IPS-15b (cell line): ENCODE data around the gene CATSPERE.
"Not testable (repeated sequence)": the region's sequence is repeated elsewhere in the genome, so short reads cannot be mapped to it uniquely, and the experiment has no call there.

Source experiments
- H3K27me3 ChIP-seq: one replicate; pipeline ENCODE4 v1.6.1; 2013; ENCODE audit warnings: low read length; ENCODE audit not compliant: control insufficient read depth, insufficient read depth
- H3K36me3 ChIP-seq: one replicate; pipeline ENCODE4 v1.6.1; 2013; ENCODE audit warnings: low read length; ENCODE audit not compliant: control insufficient read depth, insufficient read depth
- H3K4me1 ChIP-seq: one replicate; pipeline ENCODE4 v1.6.1; 2013; ENCODE audit warnings: mild to moderate bottlenecking, low read length; ENCODE audit not compliant: control insufficient read depth, insufficient read depth
- H3K4me3 ChIP-seq: one replicate; pipeline ENCODE4 v1.5.1; 2013; ENCODE audit warnings: low read depth, low read length
- H3K9ac ChIP-seq: one replicate; pipeline ENCODE4 v1.6.1; 2013; ENCODE audit warnings: low read depth, mild to moderate bottlenecking, low read length
- H3K9me3 ChIP-seq: one replicate; pipeline ENCODE4 v1.6.1; 2013; ENCODE audit warnings: mild to moderate bottlenecking, low read length; ENCODE audit not compliant: control insufficient read depth, insufficient read depth

CATSPERE gene

DNA sequence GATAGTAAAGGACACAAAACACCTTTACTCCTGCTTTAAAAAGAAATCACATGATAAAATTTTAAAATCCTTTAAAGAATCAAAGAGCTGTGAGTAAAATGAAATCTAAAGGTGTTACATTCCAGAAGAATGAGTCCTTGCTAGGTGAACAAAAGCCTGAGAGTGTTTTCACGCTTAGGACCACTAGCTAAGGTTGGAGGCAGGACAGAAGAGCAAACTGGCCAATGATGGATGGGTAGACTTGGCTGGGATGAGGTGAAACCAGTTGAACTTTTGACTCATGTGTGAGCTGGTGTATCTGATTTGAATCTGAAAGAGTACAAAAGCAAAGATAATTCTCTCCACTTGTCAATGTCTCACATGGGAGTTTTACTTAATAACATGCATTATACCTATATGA lies 35.1 kb downstream of the CATSPERE start:
- Histone ChIP-seq H3K4me1 (no peaks in the 10 kb centered on the region), H3K36me3 (no peaks in the 10 kb centered on the region), H3K27me3 (no peaks in the 10 kb centered on the region)

DNA sequence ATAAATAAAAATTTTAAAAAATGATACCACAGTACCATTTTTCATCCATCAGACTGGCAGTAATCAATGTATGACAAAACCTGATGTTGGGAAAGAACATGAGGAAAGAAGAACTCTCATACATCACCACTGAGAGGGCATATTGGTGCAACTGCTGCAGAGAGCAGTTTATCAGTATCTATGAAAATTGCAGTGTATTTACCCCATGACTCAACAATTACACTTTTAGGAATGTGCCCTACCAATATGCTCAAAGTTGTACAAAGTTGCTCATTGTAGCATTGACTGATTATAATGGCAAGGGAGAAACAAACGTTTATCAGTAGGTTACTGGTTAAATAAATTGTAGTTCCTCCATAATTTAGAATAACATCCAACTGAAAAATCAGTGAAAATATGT lies 36.7 kb downstream of the CATSPERE start:
- no peak overlapping the region for H3K9ac ChIP-seq
- H3K4me1 ChIP-seq, result no peaks in the 10 kb centered on the region
- no peak overlapping the region for H3K4me3 ChIP-seq
- no peaks in the 10 kb centered on the region for H3K36me3 ChIP-seq
- no peaks in the 10 kb centered on the region for H3K9me3 ChIP-seq
- H3K27me3 ChIP-seq, result no peaks in the 10 kb centered on the region

More for the DNA sequence above, 35.1 kb downstream of the CATSPERE start:
- Histone ChIP-seq H3K9ac (no peak overlapping the region), H3K9me3 (no peaks in the 10 kb centered on the region), H3K4me3 (no peak overlapping the region)

DNA sequence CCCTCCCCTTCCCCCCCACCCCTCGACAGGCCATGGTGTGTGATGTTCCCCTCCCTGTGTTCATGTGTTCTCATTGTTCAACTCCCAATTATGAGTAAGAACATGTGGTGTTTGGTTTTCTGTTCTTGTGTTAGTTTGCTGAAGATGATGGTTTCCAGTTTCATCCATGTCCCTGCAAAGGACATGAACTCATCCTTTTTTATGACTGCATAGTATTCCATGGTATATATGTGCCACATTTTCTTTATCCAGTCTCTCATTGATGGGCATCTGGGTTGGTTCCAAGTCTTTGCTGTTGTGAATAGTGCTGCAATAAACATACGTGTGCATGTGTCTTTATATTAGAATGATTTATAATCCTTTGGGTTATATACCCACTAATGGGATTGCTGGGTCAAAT lies 38.4 kb downstream of the CATSPERE start:
- not testable (repeated sequence) for H3K36me3 ChIP-seq, H3K4me1 ChIP-seq, H3K27me3 ChIP-seq, H3K4me3 ChIP-seq, H3K9ac ChIP-seq, H3K9me3 ChIP-seq

DNA sequence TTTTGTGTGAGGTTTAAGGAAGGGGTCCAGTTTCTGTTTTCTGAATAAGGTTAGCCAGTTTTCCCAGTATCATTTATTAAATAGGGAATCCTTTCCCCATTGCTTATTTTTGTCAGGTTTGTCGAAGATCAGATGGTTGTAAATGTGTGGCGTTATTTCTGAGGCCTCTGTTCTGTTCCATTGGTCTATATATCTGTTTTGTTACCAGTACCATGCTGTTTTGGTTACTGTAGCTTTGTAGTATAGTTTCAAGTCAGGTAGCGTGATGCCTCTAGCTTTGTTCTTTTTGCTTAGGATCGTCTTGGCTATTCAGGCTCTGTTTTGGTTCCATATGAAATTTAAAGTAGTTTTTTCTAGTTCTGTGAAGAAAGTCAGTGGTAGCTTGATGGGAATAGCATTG lies 39.4 kb downstream of the CATSPERE start:
- H3K36me3 ChIP-seq, H3K9ac ChIP-seq, H3K9me3 ChIP-seq, H3K27me3 ChIP-seq, H3K4me3 ChIP-seq, H3K4me1 ChIP-seq: not testable (repeated sequence)

DNA sequence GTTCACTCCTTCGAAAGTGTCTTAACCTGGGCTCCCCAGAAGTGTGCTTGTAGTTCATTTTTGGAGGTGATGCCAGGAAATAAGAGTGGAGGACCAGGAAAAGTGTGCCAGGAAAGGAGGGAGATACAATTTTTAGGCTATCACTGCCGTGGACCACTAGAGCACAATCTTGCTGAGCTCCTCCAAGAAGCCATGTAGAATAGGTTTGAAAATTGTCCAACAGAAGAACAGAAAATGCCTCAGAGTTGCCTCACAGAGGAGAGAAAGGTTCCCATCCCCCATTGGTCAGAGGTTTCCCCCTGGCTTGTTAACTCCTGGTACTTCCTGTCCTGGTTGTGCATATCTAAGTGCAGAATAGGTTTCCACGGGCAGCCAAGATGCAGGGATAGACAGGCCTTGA lies 41.6 kb downstream of the CATSPERE start:
- H3K27me3 ChIP-seq, result no peaks in the 10 kb centered on the region

DNA sequence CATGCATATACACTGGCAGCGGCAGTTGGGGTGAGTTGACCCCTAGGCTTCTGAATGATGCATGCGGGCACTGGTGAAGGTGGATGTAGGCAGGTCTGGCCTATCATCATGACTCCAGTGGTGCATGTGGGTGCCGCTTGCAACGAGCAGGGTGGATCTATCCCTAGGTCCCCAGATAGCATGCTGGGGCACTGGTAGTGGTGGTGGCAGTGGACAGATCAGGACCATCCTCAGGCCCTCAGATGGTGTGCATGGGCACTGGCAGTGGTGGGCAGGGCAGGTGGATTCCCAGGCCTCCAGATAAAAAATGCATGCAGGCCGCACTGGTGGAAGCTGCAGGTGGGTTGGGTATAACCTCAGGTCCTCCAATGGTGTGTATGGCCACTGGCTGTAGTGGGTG lies 52.4 kb downstream of the CATSPERE start:
- no peak overlapping the region for H3K9ac ChIP-seq
- no peak overlapping the region for H3K4me3 ChIP-seq
- no peaks in the 10 kb centered on the region for H3K27me3 ChIP-seq
- H3K9me3 ChIP-seq, result no peaks in the 10 kb centered on the region
- no peaks in the 10 kb centered on the region for H3K4me1 ChIP-seq
- H3K36me3 ChIP-seq, result no peaks in the 10 kb centered on the region

More for the DNA sequence above, 41.6 kb downstream of the CATSPERE start:
- H3K9me3 ChIP-seq, result no peaks in the 10 kb centered on the region
- H3K4me3 ChIP-seq, result no peak overlapping the region
- no peaks in the 10 kb centered on the region for H3K4me1 ChIP-seq
- no peak overlapping the region for H3K9ac ChIP-seq
- H3K36me3 ChIP-seq, result no peaks in the 10 kb centered on the region

DNA sequence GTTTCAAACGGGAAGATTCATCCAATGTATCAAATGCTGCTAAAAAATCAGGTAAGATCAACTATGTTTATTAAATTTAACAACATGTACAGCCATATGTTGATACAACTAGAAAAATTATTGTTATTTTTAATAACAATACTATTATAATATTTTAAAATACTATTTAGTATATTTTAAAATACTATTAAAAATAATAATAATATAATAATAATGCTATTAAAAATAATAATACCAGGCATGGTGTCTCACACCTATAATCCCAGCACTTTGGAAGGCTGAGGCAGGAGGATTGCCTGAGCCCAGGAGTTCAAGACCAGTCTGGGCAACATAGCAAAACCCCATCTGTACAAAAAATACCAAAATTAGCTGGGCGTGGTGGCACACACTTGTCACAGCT lies 54.6 kb downstream of the CATSPERE start:
- no peak overlapping the region for H3K4me3 ChIP-seq
- H3K27me3 ChIP-seq, result no peaks in the 10 kb centered on the region
- no peaks in the 10 kb centered on the region for H3K4me1 ChIP-seq
- no peak overlapping the region for H3K9ac ChIP-seq
- H3K36me3 ChIP-seq, result no peaks in the 10 kb centered on the region
- no peaks in the 10 kb centered on the region for H3K9me3 ChIP-seq

DNA sequence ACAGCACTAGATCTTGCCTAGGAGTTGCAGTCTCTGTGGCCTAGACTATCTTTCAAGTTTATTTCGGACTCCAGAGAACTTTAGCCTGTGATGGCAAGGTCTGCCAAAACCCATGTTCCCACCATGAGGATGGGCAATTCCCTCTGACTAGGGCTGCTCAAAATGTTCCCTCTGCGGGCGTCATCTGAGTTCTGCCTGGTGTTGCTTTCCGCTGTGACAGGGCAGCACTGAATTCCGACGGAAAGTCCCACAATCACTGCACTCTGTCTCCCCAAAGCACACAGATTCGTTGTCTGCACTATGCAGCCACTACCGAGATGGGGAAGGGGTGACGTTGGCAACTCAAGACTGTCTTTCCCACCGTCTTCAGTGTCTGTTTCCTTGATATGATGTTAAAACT lies 75.2 kb downstream of the CATSPERE start:
- Histone ChIP-seq H3K9ac (no peak overlapping the region), H3K9me3 (no peaks in the 10 kb centered on the region)

DNA sequence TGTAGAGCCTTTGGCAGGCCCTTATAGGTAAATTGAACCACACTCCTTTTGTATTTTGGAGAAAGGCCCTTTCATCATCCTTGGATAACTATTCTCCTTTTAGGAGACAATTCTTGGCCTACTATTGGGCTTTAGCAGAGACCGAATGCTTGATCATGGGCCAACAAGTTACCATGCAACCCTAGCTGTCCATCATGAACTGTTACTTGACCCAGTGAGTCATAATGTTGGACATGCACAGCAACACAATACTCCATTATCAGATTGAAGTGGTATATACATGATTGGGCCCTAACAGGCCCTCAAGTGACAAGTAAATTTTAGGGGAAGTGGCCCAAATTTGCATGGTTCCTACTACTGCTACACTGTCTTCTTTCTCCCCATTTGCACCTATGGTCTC lies 84.4 kb downstream of the CATSPERE start:
- H3K4me1 ChIP-seq, result no peaks in the 10 kb centered on the region
- no peaks in the 10 kb centered on the region for H3K9me3 ChIP-seq
- H3K36me3 ChIP-seq, result no peaks in the 10 kb centered on the region
- no peak overlapping the region for H3K9ac ChIP-seq
- no peak overlapping the region for H3K4me3 ChIP-seq
- no peaks in the 10 kb centered on the region for H3K27me3 ChIP-seq

More for the DNA sequence above, 75.2 kb downstream of the CATSPERE start:
- H3K36me3 ChIP-seq, result no peaks in the 10 kb centered on the region
- no peak overlapping the region for H3K4me3 ChIP-seq
- H3K27me3 ChIP-seq, result no peaks in the 10 kb centered on the region
- H3K4me1 ChIP-seq, result no peaks in the 10 kb centered on the region

DNA sequence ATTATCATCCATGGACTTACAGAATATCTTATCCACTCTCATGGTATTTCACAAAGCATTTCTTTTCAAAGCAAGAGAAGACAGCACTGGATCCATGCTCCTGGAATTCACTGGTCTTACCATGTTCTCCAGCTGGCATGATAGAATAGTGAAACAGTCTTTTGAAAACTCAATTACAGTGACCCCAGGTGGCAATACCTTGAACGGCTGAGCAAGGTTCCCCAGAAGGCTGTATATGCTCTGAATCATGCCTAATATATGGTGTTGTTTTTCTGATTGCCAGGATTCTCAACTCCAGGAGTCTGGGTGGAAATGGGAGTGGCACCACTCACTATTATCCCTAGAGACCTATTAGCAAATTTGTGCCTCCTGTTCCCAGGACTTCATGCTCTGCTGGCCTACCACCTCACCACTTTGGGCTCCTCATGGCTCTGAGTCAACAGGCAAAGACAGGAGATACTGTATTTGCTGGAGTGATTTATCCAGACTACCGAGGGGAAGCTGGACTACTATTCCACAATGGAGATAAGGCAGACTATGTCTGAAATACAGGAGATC lies 87.6 kb downstream of the CATSPERE start:
- H3K9me3 ChIP-seq, result no peaks in the 10 kb centered on the region
- no peak overlapping the region for H3K9ac ChIP-seq
- H3K27me3 ChIP-seq, result no peaks in the 10 kb centered on the region
- no peaks in the 10 kb centered on the region for H3K36me3 ChIP-seq
- H3K4me1 ChIP-seq, result no peaks in the 10 kb centered on the region
- no peak overlapping the region for H3K4me3 ChIP-seq

DNA sequence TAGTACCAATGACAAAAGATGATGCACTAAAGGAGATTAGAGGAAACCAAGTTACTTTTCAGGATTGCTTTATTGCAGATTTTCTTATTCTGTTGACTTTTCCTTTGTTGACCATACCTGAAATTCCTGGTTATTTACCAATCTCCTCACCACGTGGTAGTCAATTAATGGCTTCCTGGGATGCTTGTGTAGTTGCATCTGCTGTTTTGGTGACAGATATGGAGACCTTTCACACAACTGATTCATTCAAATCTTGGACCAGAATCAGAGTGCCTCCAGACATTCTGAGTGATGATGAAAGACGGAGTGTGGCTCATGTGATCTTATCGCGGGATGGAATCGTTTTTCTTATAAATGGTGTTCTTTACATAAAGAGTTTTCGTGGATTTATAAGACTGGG lies 91.3 kb downstream of the CATSPERE start:
- Histone ChIP-seq H3K9ac (no peak overlapping the region), H3K27me3 (no peaks in the 10 kb centered on the region), H3K4me1 (no peaks in the 10 kb centered on the region), H3K9me3 (no peaks in the 10 kb centered on the region), H3K36me3 (no peaks in the 10 kb centered on the region), H3K4me3 (no peak overlapping the region)

DNA sequence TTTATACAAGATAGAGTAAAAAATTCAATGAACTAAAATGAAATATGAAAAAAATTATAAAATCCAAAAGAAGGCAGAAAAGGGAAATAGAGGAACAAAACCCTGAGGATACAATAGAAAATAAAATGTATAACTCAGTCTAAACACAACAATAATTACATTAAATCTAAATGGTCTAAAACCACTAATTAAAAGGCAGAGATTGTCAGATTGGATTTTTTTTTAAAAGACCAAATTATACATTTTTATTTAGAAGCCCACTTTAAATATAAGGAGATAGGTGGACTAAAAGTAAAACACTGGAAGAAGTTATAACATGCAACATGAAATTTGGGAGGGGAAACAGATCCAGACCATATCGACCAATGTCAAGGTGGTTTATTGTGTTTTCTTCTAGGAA lies 95.2 kb downstream of the CATSPERE start:
- H3K4me1 ChIP-seq, result no peaks in the 10 kb centered on the region
- H3K9ac ChIP-seq, result no peak overlapping the region
- no peak overlapping the region for H3K4me3 ChIP-seq
- no peaks in the 10 kb centered on the region for H3K36me3 ChIP-seq
- H3K27me3 ChIP-seq, result no peaks in the 10 kb centered on the region
- H3K9me3 ChIP-seq, result no peaks in the 10 kb centered on the region

DNA sequence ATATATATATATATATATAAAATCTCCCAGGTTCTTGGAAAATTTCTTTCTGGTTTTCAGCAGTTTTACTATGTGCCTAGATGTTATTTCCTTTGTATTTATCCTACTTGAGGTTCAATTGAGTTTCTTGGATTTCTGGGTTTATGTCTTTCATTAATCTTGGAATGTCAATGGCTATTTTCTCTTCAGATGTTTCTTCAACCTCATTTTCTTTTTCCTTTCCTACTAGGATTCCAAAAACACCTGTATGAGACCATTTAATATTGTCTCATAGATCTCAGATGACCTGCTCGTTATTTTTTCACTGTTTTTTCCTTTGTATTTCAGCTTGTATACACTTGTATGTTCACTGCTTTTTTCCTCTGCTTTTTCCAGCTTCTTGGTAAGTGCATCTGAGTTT lies 96.5 kb downstream of the CATSPERE start:
- no peaks in the 10 kb centered on the region for H3K9me3 ChIP-seq
- no peaks in the 10 kb centered on the region for H3K4me1 ChIP-seq
- no peak overlapping the region for H3K4me3 ChIP-seq
- H3K27me3 ChIP-seq, result no peaks in the 10 kb centered on the region
- H3K36me3 ChIP-seq, result no peaks in the 10 kb centered on the region
- H3K9ac ChIP-seq, result no peak overlapping the region
